NB4 (cell line): ENCODE data around the gene CCDC149.

ENCODE experiments used
- MYC ChIP-seq: IDR thresholded peaks from 2 replicates; pipeline ENCODE4 v1.6.1; 2011; ENCODE audit warnings: low read depth, low read length
- POLR2A ChIP-seq: IDR thresholded peaks from 2 replicates; pipeline ENCODE4 v1.6.1; 2011; ENCODE audit warnings: mild to moderate bottlenecking; ENCODE audit not compliant: insufficient read length; ENCODE audit errors: extremely low read depth
- TF ChIP-seq, protein P1 (sequence below): IDR thresholded peaks from one replicate; pipeline ENCODE4 v1.5.1; 2012; ENCODE audit warnings: low read depth, low read length

DNA sequence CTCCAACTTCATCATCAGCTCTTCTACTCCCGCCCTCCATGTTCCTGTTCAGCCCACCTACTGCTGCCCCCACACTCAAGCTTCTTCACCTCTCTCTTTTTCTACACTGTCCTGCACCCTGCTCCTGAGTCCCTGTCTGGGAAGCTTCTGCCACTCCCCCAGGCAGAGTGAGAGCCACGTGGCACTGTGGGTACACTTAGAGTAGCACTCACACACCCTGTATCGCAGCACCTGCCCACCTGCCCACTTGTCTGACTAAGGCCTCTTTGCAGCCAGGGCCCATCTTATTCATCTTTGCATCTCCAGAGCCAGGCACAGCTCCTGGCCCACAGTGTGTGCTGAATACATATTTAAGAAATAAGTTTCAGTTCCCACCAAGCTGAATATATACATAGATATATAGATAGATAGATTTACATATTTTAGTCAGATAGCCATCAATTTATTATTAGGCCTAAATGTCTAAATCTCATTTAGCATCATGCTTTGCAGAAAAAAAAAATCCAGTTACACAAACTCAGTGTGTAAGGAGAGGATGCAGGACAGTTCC is 24.9 kb downstream of the CCDC149 start:
- TF ChIP-seq, protein P1, sequence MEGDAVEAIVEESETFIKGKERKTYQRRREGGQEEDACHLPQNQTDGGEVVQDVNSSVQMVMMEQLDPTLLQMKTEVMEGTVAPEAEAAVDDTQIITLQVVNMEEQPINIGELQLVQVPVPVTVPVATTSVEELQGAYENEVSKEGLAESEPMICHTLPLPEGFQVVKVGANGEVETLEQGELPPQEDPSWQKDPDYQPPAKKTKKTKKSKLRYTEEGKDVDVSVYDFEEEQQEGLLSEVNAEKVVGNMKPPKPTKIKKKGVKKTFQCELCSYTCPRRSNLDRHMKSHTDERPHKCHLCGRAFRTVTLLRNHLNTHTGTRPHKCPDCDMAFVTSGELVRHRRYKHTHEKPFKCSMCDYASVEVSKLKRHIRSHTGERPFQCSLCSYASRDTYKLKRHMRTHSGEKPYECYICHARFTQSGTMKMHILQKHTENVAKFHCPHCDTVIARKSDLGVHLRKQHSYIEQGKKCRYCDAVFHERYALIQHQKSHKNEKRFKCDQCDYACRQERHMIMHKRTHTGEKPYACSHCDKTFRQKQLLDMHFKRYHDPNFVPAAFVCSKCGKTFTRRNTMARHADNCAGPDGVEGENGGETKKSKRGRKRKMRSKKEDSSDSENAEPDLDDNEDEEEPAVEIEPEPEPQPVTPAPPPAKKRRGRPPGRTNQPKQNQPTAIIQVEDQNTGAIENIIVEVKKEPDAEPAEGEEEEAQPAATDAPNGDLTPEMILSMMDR: no peak
- TF ChIP-seq POLR2A: no peak
- TF ChIP-seq MYC: no peak
